Panc1 (cell line): ENCODE data around the gene MTUS2. TPM values are rescaled to one million over a fixed set of nuclear protein-coding genes. Genes with fewer than 3 reads are reported as not detected.

Experiments used
- ATAC-seq: fragments of 200-7000 bp; cut with Tn5 transposase; 2 replicates; pipeline ENCODE4 v1.9.1; 2020; ENCODE audit warnings: mild to moderate bottlenecking, moderate library complexity
- BruUV-seq: library from RNA; stranded (reverse); fragments of 400-500 nt; replicated peaks from 2 replicates; lab custom pipeline; 2021; lab: Mats Ljungman, UMichigan
- CTCF ChIA-PET: fragments of 300-600 bp; sonication (Branson Sonifier 250); formaldehyde crosslinking; loops from one replicate; lab custom pipeline; 2022; ENCODE audit warnings: antibody characterized with exemption; lab: Charles Lee
- POLR2A ChIA-PET: fragments of 300-600 bp; sonication (Branson Sonifier 250); formaldehyde crosslinking; loops from one replicate; lab custom pipeline; 2022; ENCODE audit warnings: antibody characterized with exemption; lab: Charles Lee
- DNase-seq: peaks from one replicate; pipeline ENCODE4 v3.0.0-alpha.2; 2010; ENCODE audit warnings: low read depth, low spot score
- H3K27ac ChIP-seq: 2 replicates; pipeline ENCODE4 v1.5.1; 2011; ENCODE audit warnings: mild to moderate bottlenecking, low read length, inconsistent platforms
- H3K27me3 ChIP-seq: fragments of 200-500 bp; sonication (Bioruptor generic); 2 replicates; pipeline ENCODE4 v1.6.0; 2014; ENCODE audit warnings: low read length, inconsistent platforms; ENCODE audit not compliant: control insufficient read depth, insufficient read depth
- H3K36me3 ChIP-seq: fragments of 200-500 bp; sonication (Bioruptor generic); 2 replicates; pipeline ENCODE4 v1.5.1; 2014; ENCODE audit warnings: inconsistent platforms, mild to moderate bottlenecking, low read length, moderate library complexity; ENCODE audit not compliant: control insufficient read depth, insufficient read depth
- H3K4me1 ChIP-seq: 2 replicates; pipeline ENCODE4 v1.5.1; 2011; ENCODE audit warnings: inconsistent platforms, mild to moderate bottlenecking, low read length, moderate library complexity; ENCODE audit not compliant: control insufficient read depth, insufficient read depth
- H3K4me3 ChIP-seq, 2 experiments: 2 replicates each; pipeline ENCODE4 v1.5.1; 2011 to 2012; ENCODE audit warnings: low read depth in 2 of 2, low read length in 2 of 2, mild to moderate bottlenecking in 2 of 2, inconsistent platforms in 1 of 2, moderate library complexity in 1 of 2
- H3K9me3 ChIP-seq: fragments of 200-500 bp; sonication (Bioruptor generic); 2 replicates; pipeline ENCODE4 v1.5.1; 2014; ENCODE audit warnings: low read depth, mild to moderate bottlenecking, inconsistent platforms, low read length, moderate library complexity; ENCODE audit not compliant: control insufficient read depth, insufficient read depth
- POLR2AphosphoS5 ChIP-seq: IDR thresholded peaks from 2 replicates; pipeline ENCODE4 v1.6.1; 2012; ENCODE audit warnings: mild to moderate bottlenecking, low read depth, low read length, moderate library complexity
- SIN3A ChIP-seq: IDR thresholded peaks from 2 replicates; pipeline ENCODE4 v1.6.1; 2012; ENCODE audit warnings: low read depth, mild to moderate bottlenecking, low read length, moderate library complexity, borderline replicate concordance; ENCODE audit not compliant: insufficient read depth
- TCF7L2 ChIP-seq: IDR thresholded peaks from 2 replicates; pipeline ENCODE4 v1.6.1; 2011; ENCODE audit warnings: mild to moderate bottlenecking, low read depth, low read length, inconsistent platforms
- in situ Hi-C: cut with HindIII; loops from 2 replicates; pipeline ENCODE4 v1.10.0; 2016; ENCODE audit warnings: low sequenced_read_pairs, low pct_unique_long_range_greater_than_20kb
- intact Hi-C: fragments of 100-400 bp; cut with micrococcal nuclease; formaldehyde crosslinking; loops from one replicate; pipeline ENCODE4 v1.10.0; 2022; ENCODE audit not compliant: unreplicated experiment
- total RNA-seq: library from RNA; stranded (reverse); gene quantifications from one replicate; pipeline ENCODE4 v1.2.1, GENCODE V29; 2021; ENCODE audit not compliant: unreplicated experiment
- TF ChIP-seq, protein P1 (sequence below): fragments of 450-650 bp; IDR thresholded peaks from 2 replicates; pipeline ENCODE4 v1.5.1; 2017; ENCODE audit warnings: mild to moderate bottlenecking
- TF ChIP-seq, protein P2 (sequence below), 2 experiments: IDR thresholded peaks; 2 replicates each; pipeline ENCODE4 v1.6.1; 2011 to 2012; ENCODE audit warnings: low read depth in 2 of 2, control low read depth in 1 of 2, low read length in 1 of 2, mild to moderate bottlenecking in 1 of 2, moderate library complexity in 1 of 2; ENCODE audit not compliant: insufficient read depth in 1 of 2

Gene MTUS2
- total RNA-seq, 1 experiment from 2014 or later: 0.05 TPM

- no TSS peak for BruUV-seq
- POLR2A ChIA-PET: no interaction called here
Measured at GRCh38 chr13:28976636-28977035, 156.5 kb downstream of the MTUS2 start.

DNA sequence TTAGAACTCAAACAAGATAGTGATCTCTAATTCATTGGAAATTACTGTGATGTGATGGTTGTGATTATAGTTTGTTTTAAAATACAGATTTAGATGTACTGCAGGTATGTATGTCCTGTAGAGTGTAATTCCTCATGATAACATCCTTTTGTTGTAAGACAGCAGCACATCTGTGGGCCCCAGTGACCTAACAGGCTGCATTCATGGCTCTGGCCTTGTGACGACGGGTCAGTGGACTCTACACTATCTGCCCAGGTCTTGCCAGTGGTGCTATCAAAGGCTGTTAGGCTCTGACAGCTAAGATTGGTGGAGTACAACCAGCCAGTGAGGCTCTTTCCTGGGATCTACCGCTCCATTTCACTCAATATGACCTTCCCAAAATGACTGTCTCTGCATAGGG is 158.4 kb downstream of the MTUS2 start:
- Histone ChIP-seq H3K36me3 (no peaks in the 10 kb centered on the region), H3K4me1 (no peaks in the 10 kb centered on the region), H3K4me3 (no peak overlapping the region), H3K27ac (no peak overlapping the region), H3K27me3 (no peaks in the 10 kb centered on the region; the same call in 1 of the 2 replicates), H3K9me3 (no peaks in the 10 kb centered on the region)
- no peak for DNase-seq
- CTCF ChIA-PET: no interaction called here
- ATAC-seq: no peak
- in situ Hi-C loops: no loop called here
- no peak for TF ChIP-seq POLR2AphosphoS5
- no peak for TF ChIP-seq TCF7L2
- TF ChIP-seq, protein P1, sequence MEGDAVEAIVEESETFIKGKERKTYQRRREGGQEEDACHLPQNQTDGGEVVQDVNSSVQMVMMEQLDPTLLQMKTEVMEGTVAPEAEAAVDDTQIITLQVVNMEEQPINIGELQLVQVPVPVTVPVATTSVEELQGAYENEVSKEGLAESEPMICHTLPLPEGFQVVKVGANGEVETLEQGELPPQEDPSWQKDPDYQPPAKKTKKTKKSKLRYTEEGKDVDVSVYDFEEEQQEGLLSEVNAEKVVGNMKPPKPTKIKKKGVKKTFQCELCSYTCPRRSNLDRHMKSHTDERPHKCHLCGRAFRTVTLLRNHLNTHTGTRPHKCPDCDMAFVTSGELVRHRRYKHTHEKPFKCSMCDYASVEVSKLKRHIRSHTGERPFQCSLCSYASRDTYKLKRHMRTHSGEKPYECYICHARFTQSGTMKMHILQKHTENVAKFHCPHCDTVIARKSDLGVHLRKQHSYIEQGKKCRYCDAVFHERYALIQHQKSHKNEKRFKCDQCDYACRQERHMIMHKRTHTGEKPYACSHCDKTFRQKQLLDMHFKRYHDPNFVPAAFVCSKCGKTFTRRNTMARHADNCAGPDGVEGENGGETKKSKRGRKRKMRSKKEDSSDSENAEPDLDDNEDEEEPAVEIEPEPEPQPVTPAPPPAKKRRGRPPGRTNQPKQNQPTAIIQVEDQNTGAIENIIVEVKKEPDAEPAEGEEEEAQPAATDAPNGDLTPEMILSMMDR: no peak
- no peak for TF ChIP-seq SIN3A
- TF ChIP-seq, protein P2, sequence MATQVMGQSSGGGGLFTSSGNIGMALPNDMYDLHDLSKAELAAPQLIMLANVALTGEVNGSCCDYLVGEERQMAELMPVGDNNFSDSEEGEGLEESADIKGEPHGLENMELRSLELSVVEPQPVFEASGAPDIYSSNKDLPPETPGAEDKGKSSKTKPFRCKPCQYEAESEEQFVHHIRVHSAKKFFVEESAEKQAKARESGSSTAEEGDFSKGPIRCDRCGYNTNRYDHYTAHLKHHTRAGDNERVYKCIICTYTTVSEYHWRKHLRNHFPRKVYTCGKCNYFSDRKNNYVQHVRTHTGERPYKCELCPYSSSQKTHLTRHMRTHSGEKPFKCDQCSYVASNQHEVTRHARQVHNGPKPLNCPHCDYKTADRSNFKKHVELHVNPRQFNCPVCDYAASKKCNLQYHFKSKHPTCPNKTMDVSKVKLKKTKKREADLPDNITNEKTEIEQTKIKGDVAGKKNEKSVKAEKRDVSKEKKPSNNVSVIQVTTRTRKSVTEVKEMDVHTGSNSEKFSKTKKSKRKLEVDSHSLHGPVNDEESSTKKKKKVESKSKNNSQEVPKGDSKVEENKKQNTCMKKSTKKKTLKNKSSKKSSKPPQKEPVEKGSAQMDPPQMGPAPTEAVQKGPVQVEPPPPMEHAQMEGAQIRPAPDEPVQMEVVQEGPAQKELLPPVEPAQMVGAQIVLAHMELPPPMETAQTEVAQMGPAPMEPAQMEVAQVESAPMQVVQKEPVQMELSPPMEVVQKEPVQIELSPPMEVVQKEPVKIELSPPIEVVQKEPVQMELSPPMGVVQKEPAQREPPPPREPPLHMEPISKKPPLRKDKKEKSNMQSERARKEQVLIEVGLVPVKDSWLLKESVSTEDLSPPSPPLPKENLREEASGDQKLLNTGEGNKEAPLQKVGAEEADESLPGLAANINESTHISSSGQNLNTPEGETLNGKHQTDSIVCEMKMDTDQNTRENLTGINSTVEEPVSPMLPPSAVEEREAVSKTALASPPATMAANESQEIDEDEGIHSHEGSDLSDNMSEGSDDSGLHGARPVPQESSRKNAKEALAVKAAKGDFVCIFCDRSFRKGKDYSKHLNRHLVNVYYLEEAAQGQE (IDR thresholded peaks at IDR 0.05; ENCODE audit: insufficient read depth in 1 of 2, low read depth in 2 of 2, low read length in 1 of 2): no peak
- intact Hi-C loops: no loop called here
- POLR2A ChIA-PET: no interaction called here
- no TSS peak for BruUV-seq

More at GRCh38 chr13:28976636-28977035, 156.5 kb downstream of the MTUS2 start:
- in situ Hi-C loops: no loop called here
- Histone ChIP-seq H3K27me3 (no peaks in the 10 kb centered on the region; the same call in 1 of the 2 replicates), H3K36me3 (no peaks in the 10 kb centered on the region), H3K4me1 (no peaks in the 10 kb centered on the region), H3K27ac (no peak overlapping the region), H3K4me3 (no peak overlapping the region), H3K9me3 (no peaks in the 10 kb centered on the region)
- no peak for DNase-seq
- TF ChIP-seq, protein P1: no peak
- TF ChIP-seq POLR2AphosphoS5 (no peak), TCF7L2 (no peak), SIN3A (no peak)
- intact Hi-C loops: no loop called here
- no peak for ATAC-seq
- CTCF ChIA-PET: no interaction called here
